ENCODE data around the gene RRM2.

Gene RRM2

DNA sequence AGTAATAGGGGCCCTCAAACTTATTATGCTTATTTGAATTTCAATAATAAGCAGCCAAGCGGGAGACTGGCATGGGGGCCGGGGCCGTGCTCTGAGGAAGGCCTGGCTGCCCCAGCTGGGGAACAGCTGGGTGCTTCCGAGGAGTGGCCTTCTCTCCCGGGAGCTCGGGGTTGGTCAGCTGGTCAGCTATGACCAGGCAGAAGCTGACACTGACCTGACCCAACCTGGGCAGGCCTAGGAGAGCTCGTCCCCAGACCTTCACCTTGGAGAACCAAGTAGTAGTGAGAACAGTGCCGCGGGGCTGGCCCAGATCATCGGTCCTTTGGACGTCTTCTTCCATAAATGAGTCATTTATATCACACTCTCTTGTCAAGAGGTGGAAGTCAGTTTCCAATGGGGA is 36.1 kb downstream of the RRM2 start:
- no peak for DNase-seq (ENCODE audit: low read depth)

DNA sequence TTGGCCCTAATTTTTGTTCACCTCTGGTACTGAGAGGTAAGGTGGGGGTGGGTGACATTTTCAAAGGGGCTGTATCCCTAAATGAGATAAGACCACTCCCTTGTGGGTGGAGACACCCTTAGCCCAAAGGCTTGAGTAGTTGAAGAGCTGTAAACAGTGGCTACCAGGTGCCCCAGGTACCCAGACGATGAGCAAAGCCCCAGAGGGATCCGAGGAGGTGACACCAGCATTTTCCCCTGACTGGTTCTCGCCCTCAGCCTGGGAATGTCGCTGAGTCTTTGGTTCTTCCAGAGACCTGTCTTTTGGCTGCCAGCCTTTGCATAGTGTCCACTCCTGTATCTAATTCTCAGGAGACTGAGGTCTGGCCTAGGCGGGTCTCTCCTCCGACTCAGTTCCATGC is 36.5 kb downstream of the RRM2 start:
- DNase-seq (ENCODE audit: low read depth), result no peak

DNA sequence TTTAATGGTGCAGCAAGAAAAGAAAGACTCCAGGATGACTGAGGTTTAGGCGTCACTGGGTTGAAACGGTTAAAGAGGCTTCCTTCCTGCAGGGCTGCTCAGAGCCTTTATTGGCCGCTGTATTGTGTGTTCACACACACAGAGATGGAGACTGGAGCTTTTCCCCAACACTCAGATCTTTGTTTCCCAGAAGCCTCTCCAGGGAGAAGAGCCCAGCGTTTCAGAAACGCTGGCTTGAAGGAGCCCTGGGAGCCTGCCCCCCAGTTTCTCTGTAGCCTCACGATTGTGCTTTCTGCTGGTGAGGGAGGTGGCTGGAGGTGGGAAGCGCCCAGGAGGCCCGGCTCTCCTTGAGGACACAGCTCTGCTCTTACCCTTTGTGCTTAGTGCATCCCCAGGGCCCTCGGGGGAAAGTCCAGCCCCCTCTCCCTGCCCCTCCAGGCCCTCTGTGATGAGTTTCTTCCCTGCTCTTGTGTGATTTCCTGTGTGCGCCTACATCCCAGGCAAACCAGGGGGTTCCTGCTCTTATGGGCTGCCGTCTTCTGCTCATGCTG is 37.1 kb downstream of the RRM2 start:
- no peak for DNase-seq (ENCODE audit: low read depth)

DNA sequence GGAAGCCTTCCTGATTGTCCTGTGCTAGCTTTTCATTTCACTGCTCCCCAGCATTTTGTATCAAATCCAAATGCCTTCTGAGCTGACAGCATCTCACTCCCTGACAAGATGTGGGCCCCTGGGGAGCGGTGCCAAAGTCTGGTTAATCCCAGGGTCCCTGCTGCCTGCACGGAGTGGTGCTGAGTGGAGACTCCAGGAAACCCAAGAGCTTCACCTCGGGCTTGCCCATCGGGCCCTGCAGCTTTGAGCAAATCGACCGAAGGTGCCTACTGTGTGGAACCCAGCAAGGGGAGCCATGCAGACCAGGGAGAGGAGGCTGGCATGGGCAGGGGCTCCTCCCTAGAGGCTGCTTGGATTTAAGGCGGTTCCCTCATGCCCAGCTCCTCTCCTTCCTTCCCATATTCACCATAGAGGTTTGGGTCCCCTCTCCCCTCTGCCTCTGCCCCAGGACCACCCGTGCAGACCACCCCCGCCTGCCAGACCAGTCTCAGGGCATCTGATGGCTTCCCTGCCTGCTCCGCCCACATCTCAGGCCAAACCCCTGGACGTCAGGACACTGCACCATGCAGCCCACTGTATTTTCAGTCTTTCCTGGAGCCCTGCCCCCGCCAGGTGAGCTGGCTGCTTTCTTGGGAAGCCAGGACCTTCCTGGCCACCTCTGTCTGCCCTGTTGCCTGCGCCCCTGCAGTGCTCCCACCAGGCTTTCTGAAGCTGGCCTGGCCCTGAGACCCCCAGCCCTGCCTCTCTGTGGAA is 37.8 kb downstream of the RRM2 start:
- no peak for DNase-seq (ENCODE audit: low read depth)

DNA sequence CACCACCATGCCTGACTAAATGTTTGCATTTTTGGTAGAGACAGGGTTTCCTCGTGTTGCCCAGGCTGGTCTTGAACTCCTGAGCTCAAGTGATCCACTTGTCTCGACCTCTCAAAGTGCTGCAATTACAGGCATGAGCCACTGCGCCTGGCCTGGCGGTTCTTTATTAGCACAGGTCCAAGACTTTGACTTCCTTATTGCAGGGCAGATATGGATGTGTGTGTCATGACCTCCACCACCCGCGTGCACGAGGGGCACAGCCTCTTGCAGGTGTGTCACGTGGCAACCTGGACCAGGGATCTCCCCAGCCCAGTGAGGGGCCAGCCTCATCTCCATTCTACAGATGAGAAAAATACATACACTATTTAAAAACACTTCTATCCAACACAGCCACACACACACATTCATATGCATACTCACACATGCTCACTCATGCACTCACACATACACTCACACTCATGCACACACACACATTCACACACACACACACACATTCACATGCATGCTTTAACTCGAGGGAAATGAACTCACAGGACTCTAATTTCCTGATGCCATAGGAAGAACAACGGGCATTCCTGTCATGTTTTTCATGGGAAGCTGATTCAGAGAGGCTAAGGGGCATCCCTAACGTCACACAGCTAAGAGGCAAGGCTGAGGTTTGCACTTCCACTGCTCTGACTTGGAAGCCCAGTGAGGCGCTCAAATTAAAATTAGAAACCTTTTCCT is 38.8 kb downstream of the RRM2 start:
- DNase-seq (ENCODE audit: low read depth), result no peak

DNA sequence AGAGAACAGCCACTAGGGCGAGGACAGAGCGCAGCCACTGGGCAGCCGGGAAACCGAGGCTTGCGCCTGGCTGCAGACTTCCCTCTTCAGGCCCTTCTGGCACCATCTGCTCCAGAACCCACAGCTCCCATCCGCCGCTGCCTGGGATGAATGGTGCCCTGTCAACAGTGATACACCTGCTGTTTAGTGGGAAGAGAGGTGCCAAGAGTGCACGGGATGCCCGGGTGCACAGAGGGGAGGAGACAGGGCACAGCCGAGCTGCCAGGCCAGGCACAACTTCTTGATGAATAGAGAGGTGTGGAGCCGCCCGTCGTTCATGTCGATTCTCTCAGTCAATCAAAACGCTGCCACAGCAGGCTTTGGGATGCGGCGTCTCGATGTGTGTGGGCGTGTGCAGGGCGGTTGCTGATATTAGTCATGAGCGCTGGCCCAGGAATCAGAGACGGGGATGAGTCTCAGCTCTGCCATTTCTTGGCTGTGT is 39.5 kb downstream of the RRM2 start:
- no peak for DNase-seq (ENCODE audit: low read depth)

DNA sequence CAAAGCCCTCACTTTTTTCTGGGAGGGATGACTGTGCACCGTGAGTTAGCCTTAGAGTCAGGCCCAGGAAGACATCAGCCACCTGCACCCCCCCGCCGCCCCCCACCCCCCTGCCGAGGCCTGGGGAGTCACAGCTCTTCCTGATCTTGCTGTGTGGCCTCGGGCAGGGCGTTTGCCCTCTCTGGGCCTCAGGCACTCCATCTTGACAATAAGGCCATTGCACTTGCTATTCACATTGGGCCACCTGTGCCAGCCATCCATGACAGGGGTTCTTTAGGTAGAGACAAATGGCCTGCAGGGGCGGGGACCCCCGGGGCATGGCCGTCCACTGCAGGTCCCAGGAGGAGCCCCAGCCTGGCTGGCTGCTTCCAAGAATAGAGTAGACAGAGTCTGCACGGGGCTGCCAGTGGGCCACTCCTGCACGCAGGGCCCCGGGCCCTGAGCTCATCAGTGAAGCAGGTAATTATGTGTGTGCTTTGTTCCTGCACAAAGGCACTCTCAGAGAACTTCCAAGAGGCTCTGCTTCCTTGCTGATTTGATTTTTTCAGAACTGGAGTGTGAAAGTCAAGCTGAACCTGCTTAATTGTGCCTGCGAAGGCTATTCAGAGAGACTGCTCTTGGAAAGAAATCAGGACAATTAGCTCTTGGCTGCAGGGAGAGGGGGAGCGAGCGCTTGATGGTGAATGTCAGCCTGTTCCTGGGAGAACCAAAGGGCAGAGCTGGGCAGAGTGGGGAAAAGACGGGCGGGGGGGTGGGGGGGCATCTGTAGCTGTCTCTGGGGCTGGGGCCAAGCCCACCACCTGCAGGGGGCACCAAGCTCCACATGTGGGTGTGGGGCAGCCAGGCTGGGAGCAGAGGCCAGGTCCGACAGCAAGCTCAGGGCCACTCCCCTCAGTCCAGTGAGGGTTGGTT is 40.3 kb downstream of the RRM2 start:
- no peak for DNase-seq (ENCODE audit: low read depth)

DNA sequence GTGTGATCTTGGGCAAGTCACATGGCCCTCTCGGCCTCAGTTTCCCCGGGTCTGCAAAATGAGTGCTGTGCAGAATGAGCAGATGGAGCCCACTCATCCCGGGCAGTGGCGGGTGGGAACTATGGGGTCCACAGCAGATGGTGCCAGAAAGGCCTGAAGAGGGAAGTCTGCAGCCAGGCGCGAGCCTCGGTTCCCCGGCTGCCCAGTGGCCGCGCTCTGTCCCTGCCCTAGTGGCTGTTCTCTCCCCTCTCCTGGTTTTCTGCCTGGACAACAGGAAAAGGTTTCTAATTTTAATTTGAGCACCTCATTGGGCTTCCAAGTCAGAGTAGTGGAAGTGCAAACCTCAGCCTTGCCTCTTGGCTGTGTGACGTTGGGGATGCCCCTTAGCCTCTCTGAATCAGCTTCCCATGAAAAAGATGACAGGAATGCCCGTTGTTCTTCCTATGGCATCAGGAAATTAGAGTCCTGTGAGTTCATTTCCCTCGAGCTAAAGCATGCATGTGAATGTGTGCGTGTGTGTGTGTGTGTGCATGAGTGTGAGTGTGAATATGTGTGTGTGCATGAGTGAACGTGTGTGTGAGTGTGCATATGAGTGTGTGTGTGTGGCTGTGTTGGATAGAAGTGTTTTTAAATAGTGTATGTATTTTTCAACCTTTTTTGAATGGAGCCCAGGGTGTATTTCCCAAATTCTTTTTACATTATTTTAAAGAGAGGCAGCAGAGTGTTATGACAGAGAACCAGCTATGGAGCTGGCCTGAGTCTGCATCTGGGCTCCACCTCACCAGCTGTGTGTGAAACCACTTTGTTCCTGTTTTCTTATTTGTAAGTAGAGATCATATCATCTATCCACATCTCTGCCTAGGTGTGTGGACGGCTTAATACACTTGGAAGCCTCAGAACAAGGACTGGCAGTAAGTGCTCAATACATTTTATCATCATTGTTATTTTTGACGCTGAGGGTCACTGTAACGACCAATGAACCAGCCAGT is 41.3 kb downstream of the RRM2 start:
- DNase-seq (ENCODE audit: low read depth), result no peak

DNA sequence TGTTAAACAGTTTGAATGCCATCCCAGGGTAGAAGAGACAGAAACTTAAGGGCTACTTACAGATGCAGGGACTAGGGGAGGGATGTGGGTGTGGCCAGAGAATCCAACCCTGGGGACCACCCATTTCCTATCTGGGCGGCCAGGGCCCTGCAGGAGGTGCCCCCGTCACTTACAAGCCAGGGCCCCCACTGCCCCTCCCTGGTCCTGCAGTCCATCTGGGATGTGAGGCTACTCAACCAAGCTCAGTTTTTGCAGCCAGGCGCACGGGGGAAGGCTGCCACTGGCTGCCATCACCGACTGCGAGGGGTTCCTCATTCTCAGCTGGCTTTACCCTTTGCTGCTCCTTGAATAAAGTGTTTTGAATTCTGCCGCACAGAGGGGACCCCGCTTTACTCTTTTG is 42.1 kb downstream of the RRM2 start:
- no peak for DNase-seq (ENCODE audit: low read depth)

DNA sequence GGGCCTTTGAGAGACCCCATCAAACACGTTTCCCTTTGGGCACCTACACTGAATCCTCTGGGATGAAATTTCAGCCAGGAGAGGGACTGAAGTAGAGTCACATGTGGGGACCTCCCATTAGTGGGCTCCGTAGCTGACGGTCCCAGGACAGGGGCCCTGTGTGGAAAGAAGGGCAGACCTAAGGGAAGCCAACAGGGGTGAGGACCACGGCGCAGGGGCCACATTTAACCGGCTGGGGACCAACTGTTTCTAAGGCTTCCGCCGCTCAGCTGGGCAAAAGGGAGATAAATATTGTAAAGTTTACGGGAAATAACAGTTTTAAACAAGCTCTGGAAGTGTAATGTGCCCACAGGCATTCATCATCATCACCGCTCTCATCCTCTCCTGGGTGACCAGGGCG is 42.7 kb downstream of the RRM2 start:
- no peak for DNase-seq (ENCODE audit: low read depth)

DNA sequence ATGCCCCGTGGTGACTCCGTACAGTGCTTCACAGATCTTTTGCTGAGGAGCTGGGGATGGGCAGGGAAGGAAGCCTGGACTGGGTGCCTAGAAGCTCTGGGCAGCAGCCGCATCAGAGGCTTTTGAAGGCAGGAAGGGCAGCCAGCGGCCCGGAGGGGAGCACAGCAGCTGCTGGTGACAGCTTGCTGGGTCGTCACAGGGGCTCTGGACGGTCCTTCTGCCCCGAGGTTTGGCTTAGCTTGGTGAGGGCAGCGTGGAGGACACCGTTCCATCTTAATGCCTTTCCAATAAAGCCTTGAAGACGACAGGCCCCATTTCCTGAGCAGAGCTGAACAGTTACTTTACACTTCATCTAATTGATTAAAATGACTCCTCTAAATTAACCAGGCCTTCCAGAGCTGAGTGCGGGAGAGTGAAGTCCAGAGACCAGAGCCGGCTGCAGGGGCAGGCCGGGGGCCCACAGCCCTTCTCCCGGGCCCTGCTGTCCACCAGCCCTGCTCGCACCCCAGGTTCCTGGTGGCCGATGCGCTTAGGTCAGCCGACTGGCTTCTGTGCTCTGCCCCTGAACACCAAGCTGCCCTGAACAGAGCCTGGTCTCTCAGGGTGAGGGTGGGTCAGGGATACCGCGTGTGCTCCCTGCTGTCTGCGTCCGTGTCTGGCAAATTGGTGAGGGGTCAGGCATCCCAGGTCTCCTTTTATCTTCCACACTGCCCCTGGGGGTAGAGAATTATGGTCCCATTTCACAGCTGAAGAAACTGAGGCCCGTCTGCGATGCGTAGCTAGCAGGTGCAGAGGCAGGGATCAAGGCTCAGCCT is 43.5 kb downstream of the RRM2 start:
- DNase-seq (ENCODE audit: low read depth), result no peak

DNA sequence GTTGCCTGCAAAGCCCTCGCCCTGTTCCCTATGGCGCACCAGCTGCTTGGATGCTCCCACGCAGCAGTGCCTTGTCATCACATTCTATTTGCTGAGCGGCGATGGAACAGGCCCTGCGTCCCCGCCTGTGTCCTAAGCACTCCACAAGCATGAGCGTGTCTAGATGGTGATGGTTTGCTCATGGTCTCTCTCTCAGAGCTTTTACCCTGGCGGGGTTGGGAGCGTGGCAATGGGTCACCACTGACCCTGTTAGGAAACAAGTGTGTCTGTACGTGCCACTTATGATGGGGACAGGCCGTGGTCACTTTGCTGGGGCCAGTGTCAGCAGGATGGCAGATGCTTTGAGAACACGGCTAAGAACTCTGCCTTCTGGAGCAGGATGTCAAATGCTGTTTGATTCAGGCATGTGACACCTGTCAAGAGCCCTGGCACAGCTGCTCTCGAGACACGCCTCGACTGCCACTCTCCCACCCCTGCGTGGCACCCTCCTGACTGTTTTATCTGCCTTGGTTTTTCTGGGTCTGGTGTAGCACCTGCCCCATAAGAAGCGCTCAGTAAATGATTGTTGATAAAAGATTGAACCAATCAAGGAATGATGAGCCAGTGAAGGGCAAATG is 44.2 kb downstream of the RRM2 start:
- DNase-seq (ENCODE audit: low read depth), result no peak

DNA sequence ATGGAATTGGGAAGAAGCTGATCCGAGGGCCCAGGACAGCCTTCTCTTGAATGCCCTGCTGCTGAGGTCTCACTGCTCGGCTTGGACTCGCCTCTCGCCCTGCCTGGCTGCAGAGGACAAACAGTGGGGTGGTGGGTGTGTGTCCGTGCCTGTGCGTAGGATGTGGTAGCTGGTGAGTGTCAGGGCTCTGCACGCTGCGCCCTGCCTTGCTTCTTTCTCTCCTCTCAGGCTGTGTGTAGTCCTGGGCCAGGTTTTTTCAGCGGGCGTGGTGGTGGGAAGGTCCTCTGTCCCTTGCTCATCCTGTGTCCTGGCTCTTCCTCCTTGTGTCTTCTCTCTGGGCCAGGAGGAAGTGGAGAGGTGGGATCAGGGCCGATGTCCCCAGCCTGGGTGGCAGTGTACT is 44.8 kb downstream of the RRM2 start:
- DNase-seq (ENCODE audit: low read depth), result no peak

DNA sequence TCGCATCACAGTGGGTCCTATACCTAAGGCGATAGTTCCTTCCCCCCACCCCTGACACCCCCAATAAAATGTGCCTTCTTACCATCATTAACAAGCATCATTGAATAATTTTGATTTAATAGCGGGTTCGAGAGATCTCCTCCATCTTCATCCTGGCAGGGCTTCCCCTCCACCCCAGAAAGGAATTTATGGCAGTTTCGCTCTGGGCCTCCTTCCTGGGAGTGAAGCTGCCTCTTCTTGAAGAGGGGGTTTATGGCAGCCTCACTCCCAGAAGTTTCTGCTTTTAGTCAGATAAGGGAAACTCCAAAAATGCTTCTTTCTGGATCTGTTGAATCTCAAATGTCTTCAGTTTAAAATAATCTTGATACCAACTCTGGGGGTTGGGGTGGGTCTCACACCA is 45.7 kb downstream of the RRM2 start:
- no peak for DNase-seq (ENCODE audit: low read depth)

DNA sequence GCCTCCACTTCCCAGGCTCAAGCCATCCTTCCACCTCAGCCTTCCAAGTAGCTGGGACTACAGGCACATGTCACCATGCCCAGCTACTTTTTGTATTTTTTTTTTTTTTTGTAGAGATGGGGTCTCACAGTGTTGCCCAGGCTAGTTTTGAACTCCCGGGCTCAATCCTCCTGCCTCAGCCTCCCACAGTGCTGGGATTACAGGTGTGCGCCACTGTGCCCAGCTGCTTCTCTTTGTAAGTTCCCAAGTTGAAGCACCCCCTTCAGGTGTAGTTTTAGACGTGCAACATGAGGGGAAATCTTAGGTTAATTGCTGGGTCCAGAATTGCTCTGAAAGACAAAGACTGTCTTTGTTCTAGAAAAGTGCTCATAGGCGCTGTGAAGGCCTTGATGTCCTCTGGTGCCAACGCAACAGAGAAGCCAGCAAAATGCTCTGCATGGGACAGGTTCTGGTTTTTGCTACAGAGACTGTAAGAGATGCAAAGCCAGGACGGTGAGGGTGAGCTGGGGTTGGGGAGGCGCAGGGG is 46.6 kb downstream of the RRM2 start:
- DNase-seq (ENCODE audit: low read depth), result no peak

DNA sequence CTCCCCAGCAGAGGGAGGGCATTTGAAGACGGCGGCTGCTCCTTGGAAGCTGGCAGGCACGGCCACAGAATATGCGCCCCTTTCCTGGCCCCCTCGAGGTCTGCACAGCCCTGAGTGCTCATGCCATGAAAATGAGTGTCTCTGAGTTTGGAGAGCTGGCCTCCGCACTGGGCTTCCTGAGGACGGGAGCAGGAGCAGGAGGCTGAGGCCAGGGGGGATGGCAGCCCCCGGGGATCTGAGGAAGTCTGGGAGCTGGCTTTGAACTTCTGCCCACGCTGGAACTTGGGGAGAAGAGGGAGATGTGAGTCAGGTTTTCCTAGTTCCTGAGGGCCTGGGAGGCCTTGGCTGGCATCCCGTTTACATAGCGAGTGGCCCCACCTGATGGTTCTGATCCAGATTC is 47.0 kb downstream of the RRM2 start:
- no peak for DNase-seq (ENCODE audit: low read depth)

DNA sequence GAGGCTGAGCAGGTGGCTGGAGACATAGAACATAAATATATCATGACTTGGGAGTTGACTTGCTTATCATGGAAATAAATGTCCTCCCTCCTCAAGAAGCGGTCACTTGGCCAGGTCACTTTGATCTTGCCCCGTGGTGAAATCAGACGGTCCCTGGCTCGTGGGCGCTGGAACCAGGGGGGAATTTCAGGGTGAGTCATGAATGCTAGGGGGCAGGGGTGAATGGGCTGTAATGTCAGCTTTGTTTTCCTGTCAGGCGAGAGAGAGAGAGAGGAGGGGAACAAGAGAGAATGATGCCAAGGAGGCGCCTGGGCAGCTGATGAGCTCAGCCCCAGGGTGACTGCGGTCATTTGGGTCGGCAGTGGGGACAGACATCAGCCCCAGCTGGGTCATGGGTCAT is 47.7 kb downstream of the RRM2 start:
- DNase-seq (ENCODE audit: low read depth), result no peak

DNA sequence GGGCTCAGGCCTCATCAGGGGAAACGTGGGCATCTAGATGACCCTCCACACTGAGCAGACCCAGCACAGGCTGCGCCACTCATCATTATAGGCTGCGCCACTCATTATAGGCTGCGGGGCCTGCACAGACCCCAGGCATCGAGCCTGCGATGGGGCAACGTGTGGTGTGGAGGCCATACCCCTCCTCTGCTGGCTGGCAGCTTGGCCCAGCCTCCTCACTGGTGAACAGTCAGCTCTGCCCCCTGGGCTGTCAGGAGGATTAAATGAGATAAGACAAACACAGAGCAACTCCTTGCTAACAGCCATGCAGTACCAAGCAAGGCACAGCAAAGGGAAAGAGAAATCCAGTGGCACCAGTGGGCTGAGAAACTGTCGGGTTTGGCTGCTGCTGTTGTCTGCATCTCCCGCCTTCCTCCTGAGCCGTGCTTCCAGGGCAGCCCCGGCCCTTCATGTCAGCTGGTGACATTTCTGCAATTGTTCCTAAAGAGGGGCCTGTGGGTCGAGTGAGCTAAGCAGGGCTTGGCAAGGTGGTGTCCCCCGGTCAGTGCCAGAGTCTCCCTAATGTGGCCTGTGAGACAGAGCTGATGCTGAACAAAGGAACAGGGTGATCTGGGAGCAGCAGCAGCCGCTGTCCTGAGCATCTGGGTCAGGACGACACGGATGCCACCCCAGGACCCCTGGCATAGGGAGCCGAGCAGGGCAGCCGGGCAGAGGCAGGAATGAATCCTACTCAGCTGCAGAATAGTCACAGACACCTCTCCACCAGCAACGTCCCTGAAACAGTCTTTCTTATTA is 48.7 kb downstream of the RRM2 start:
- no peak for DNase-seq (ENCODE audit: low read depth)

All from stimulated activated CD8-positive, alpha-beta memory T cell treated with anti-CD3 and anti-CD28 coated beads, Interleukin-4, amount 100 ng/mL, for 24 hours (primary cell).